CD14-positive monocyte (primary cell): ENCODE measurements around the gene RNF111. TPM values are rescaled to one million over a fixed set of nuclear protein-coding genes. Genes with fewer than 3 reads are reported as not detected.
A peak's percentile ranks its signal among the peaks of the same experiment; 100 is the strongest.

Source experiments
- DNase-seq, 3 donors: peaks; one replicate each; pipeline ENCODE4 v3.0.0-alpha.2; 2011 to 2022
- H2AFZ ChIP-seq: 2 replicates; pipeline ENCODE4 v1.6.0; 2012; ENCODE audit warnings: mild to moderate bottlenecking, low read depth, low read length, inconsistent platforms; ENCODE audit not compliant: insufficient read depth, poor library complexity, severe bottlenecking
- H3K27ac ChIP-seq, 2 donors: 1 replicate in 1 of 2; 2 replicates in 1 of 2; pipeline ENCODE4 v1.5.1; 2012 to 2013; ENCODE audit warnings: low read length in 2 of 2, control low read depth in 1 of 2, inconsistent platforms in 1 of 2, low read depth in 1 of 2, mild to moderate bottlenecking in 1 of 2
- H3K27me3 ChIP-seq, 2 donors: one replicate each; pipeline versions ENCODE4 v1.6.0 to v1.6.1; 2011 to 2013; ENCODE audit warnings: low read length in 2 of 2; ENCODE audit not compliant: control insufficient read depth in 2 of 2, insufficient read depth in 2 of 2
- H3K36me3 ChIP-seq, 2 donors: replicated peaks in 1 of 2; 1 replicate in 1 of 2; 2 replicates in 1 of 2; pipeline versions ENCODE4 v1.5.1 to v1.6.1; 2012 to 2013; ENCODE audit warnings: low read length in 2 of 2, control low read depth in 1 of 2, inconsistent platforms in 1 of 2, mild to moderate bottlenecking in 1 of 2; ENCODE audit not compliant: insufficient read depth in 2 of 2, control insufficient read depth in 1 of 2
- H3K4me1 ChIP-seq, 2 donors: 1 replicate in 1 of 2; 2 replicates in 1 of 2; pipeline versions ENCODE4 v1.5.1 to v1.6.1; 2012 to 2013; ENCODE audit warnings: low read length in 2 of 2, control low read depth in 1 of 2, inconsistent platforms in 1 of 2, mild to moderate bottlenecking in 1 of 2, moderate library complexity in 1 of 2; ENCODE audit not compliant: insufficient read depth in 2 of 2, control insufficient read depth in 1 of 2
- H3K4me2 ChIP-seq: replicated peaks from 2 replicates; pipeline ENCODE3; 2012; ENCODE audit warnings: low read length, moderate library complexity, mild to moderate bottlenecking; ENCODE audit not compliant: poor library complexity, severe bottlenecking; ENCODE audit errors: extremely low read depth
- H3K4me3 ChIP-seq, 3 experiments: fragments of 200-600 bp in 1 of 3; sonication (generic) in 1 of 3; replicated peaks in 1 of 3; 1 replicate in 2 of 3; 2 replicates in 1 of 3; pipeline ENCODE4 v1.5.1; 2011 to 2013; ENCODE audit warnings: low read length in 3 of 3, mild to moderate bottlenecking in 3 of 3, control low read depth in 2 of 3, low read depth in 2 of 3, inconsistent platforms in 1 of 3, moderate library complexity in 1 of 3
- H3K79me2 ChIP-seq: 2 replicates; pipeline ENCODE4 v1.6.0; 2012; ENCODE audit warnings: mild to moderate bottlenecking, control low read depth, inconsistent platforms, low read length, moderate library complexity; ENCODE audit not compliant: insufficient read depth
- H3K9ac ChIP-seq: 2 replicates; pipeline ENCODE4 v1.6.0; 2017; ENCODE audit warnings: low read length, mild to moderate bottlenecking; ENCODE audit not compliant: insufficient read depth, poor library complexity, severe bottlenecking
- H3K9me3 ChIP-seq, 2 donors: replicated peaks in 1 of 2; 1 replicate in 1 of 2; 2 replicates in 1 of 2; pipeline versions ENCODE4 v1.5.1 to v1.6.1; 2012 to 2013; ENCODE audit warnings: low read length in 2 of 2, control low read depth in 1 of 2; ENCODE audit not compliant: control insufficient read depth in 1 of 2, insufficient read depth in 1 of 2
- H4K20me1 ChIP-seq: 2 replicates; pipeline ENCODE4 v1.6.0; 2012; ENCODE audit warnings: mild to moderate bottlenecking, low read length, control low read depth, moderate library complexity; ENCODE audit not compliant: insufficient read depth
- H3K27ac Mint-ChIP-seq, 7 donors: one replicate each; pipeline ENCODE4 v1.8.0; 2020; ENCODE audit warnings: mild to moderate bottlenecking in 7 of 7, mixed read lengths in 7 of 7, moderate library complexity in 6 of 7, inconsistent platforms in 2 of 7
- H3K27me3 Mint-ChIP-seq, 3 donors: one replicate each; pipeline ENCODE4 v1.8.0; 2021 to 2022; ENCODE audit warnings: low read depth in 3 of 3, mild to moderate bottlenecking in 3 of 3, mixed read lengths in 3 of 3, moderate library complexity in 3 of 3, inconsistent platforms in 1 of 3
- H3K36me3 Mint-ChIP-seq, 2 donors: one replicate each; pipeline ENCODE4 v1.8.0; 2020; ENCODE audit warnings: mixed read lengths in 2 of 2, inconsistent platforms in 1 of 2, mild to moderate bottlenecking in 1 of 2
- H3K4me1 Mint-ChIP-seq: one replicate; pipeline ENCODE4 v1.8.0; 2020; ENCODE audit warnings: mild to moderate bottlenecking, mixed read lengths
- H3K4me3 Mint-ChIP-seq, 2 donors: one replicate each; pipeline ENCODE4 v1.8.0; 2020; ENCODE audit warnings: mild to moderate bottlenecking in 2 of 2, mixed read lengths in 2 of 2, moderate library complexity in 1 of 2
- H3K9me3 Mint-ChIP-seq, 7 donors: one replicate each; pipeline ENCODE4 v1.8.0; 2020 to 2022; ENCODE audit warnings: mixed read lengths in 7 of 7, mild to moderate bottlenecking in 6 of 7, moderate library complexity in 6 of 7, inconsistent platforms in 2 of 7
- WGBS: methylation state at CpG from one replicate; pipeline ENCODE4 v1.1.5; 2013; ENCODE audit warnings: missing lambda C conversion rate; ENCODE audit not compliant: insufficient coverage; 5-methylcytosine and 5-hydroxymethylcytosine counted together
- intact Hi-C, 2 donors: fragments of 100-400 bp; cut with micrococcal nuclease; formaldehyde crosslinking; loops; one replicate each; pipeline versions ENCODE4 v1.15.0 to v1.15.1; 2023
- polyA plus RNA-seq, 3 donors: library from polyadenylated mRNA; depleted of rRNA in 1 of 3; unstranded in 2 of 3; stranded (reverse) in 1 of 3; fragments of 300-500 nt in 2 of 3; fragments of >200 nt in 1 of 3; fragmentation: Illumina TruSeq in 2 of 3; gene quantifications; 1 replicate in 2 of 3; 2 replicates in 1 of 3; pipeline ENCODE4 v1.2.3, GENCODE V29; 2012 to 2021
- TF ChIP-seq, protein P1 (sequence below): fragments of 200-600 bp; IDR thresholded peaks from one replicate; pipeline ENCODE4 v1.8.0; 2022; ENCODE audit warnings: antibody characterized with exemption, mild to moderate bottlenecking

The RNF111 gene
- polyA plus RNA-seq, 3 donors = 10.2 to 28.0 (median 18.2) TPM

DNA sequence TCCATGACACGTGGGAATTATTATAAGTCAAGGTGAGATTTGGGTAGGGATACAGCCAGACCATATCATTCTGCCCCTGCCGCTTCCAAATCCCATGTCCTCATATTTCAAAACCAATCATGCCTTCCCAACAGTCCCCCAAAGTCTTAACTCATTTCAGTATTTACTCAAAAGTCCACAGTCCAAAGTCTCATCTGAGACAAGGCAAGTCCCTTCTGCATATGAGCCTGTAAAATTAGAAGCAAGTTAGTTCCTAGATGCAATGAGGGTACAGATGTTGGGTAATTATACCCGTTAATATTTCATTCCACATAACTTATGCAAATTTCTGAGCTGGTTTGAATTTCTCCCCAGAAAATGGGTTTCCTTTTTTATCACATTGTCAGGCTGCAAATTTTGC, 47.7 kb downstream of the RNF111 start:
- Histone ChIP-seq H3K4me2 (no peak overlapping the region), H3K79me2 (peaks cover 97% of the 10 kb centered on the region), H2AFZ (no peak overlapping the region), H3K27ac (peak overlapping the region in 1 of 2 donors; percentile 18), H3K4me1 (no peaks in the 10 kb centered on the region), H3K4me3 (no peak overlapping the region), H3K27me3 (no peaks in the 10 kb centered on the region), H4K20me1 (peaks cover 99% of the 10 kb centered on the region), H3K9me3 (no peaks in the 10 kb centered on the region), H3K36me3 (peaks cover 38 to 90% of the 10 kb centered on the region in 2 donors), H3K9ac (no peak overlapping the region)
- DNase-seq = no peak
- peaks cover 51 to 69% of the 10 kb centered on the region in 2 donors for H3K36me3 Mint-ChIP-seq
- peaks cover 31% of the 10 kb centered on the region for H3K4me1 Mint-ChIP-seq
- H3K27ac Mint-ChIP-seq = peak overlapping the region in 5 of 7 donors; percentile 12 to 77 (median 45)
- TF ChIP-seq, protein P1, sequence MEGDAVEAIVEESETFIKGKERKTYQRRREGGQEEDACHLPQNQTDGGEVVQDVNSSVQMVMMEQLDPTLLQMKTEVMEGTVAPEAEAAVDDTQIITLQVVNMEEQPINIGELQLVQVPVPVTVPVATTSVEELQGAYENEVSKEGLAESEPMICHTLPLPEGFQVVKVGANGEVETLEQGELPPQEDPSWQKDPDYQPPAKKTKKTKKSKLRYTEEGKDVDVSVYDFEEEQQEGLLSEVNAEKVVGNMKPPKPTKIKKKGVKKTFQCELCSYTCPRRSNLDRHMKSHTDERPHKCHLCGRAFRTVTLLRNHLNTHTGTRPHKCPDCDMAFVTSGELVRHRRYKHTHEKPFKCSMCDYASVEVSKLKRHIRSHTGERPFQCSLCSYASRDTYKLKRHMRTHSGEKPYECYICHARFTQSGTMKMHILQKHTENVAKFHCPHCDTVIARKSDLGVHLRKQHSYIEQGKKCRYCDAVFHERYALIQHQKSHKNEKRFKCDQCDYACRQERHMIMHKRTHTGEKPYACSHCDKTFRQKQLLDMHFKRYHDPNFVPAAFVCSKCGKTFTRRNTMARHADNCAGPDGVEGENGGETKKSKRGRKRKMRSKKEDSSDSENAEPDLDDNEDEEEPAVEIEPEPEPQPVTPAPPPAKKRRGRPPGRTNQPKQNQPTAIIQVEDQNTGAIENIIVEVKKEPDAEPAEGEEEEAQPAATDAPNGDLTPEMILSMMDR = no peak
- H3K27me3 Mint-ChIP-seq = no peaks in the 10 kb centered on the region
- H3K9me3 Mint-ChIP-seq = no peaks in the 10 kb centered on the region
- no peak overlapping the region for H3K4me3 Mint-ChIP-seq
- intact Hi-C loops = loop anchor here in 1 of 2 donors (10.0 kb wide), 1 partner anchor 50 kb away; the partner anchor contains the start of gene RNF111
- no CpG with 5 or more reads among the region's 3 CpGs for WGBS

DNA sequence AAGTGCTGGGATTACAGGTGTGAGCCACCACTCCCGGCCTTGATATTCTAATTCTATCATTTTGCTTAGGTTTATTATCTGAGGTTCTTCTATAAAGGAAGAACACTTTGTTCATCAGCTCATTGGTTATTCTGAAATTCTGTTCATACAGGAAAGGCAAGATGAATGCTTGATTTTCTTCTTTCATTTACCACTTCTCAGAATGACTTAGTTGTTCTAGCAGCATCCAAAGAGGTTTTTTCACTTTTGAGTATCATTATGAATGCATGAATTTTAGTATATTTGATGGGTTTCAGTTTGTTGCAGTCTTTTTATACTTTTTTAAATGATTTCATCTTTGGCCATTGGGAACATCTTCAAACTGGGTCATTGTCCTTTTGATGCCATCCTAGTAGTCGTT, 51.8 kb downstream of the RNF111 start:
- Mint-ChIP-seq H3K4me1 (peaks cover 26% of the 10 kb centered on the region), H3K4me3 (no peak overlapping the region), H3K36me3 (peaks cover 41 to 63% of the 10 kb centered on the region in 2 donors), H3K27me3 (no peaks in the 10 kb centered on the region), H3K9me3 (no peaks in the 10 kb centered on the region), H3K27ac (peak overlapping the region in 2 of 7 donors; percentile 16 to 57)
- H3K79me2 ChIP-seq = peaks cover 99% of the 10 kb centered on the region
- WGBS = 0% methylated on average over 1 of the region's 2 CpGs
- H4K20me1 ChIP-seq = peaks cover 100% of the 10 kb centered on the region
- intact Hi-C loops = loop anchor here in 1 of 2 donors (10.0 kb wide), 1 partner anchor 54 kb away; the partner anchor contains the start of gene RNF111
- H3K36me3 ChIP-seq = peaks cover 16 to 83% of the 10 kb centered on the region in 2 donors
- no peak overlapping the region for H3K4me2 ChIP-seq
- H3K27me3 ChIP-seq = no peaks in the 10 kb centered on the region
- H3K27ac ChIP-seq = no peak overlapping the region
- no peak overlapping the region for H3K9ac ChIP-seq
- H2AFZ ChIP-seq = no peak overlapping the region
- no peak overlapping the region for H3K4me3 ChIP-seq
- TF ChIP-seq, protein P1 = no peak
- H3K4me1 ChIP-seq = no peaks in the 10 kb centered on the region
- H3K9me3 ChIP-seq = no peaks in the 10 kb centered on the region
- no peak for DNase-seq
